IMR-90 (cell line): ENCODE data around the gene AKAP12. TPM values are rescaled to one million over a fixed set of nuclear protein-coding genes. Genes with fewer than 3 reads are reported as not detected.
"Not testable (repeated sequence)": the region's sequence is repeated elsewhere in the genome, so short reads cannot be mapped to it uniquely, and the experiment has no call there.

Experiments
- ATAC-seq: fragments of 200-7000 bp; cut with Tn5 transposase; 2 replicates; pipeline ENCODE4 v1.9.1; 2020; ENCODE audit warnings: low read depth, mild to moderate bottlenecking, moderate library complexity
- BruUV-seq: library from RNA; stranded (reverse); fragments of 400-500 nt; replicated peaks from 2 replicates; lab custom pipeline; 2021; lab: Mats Ljungman, UMichigan
- CTCF ChIA-PET: fragments of 300-600 bp; formaldehyde crosslinking; extraction: SDS; loops from one replicate; lab custom pipeline; 2021; ENCODE audit warnings: antibody characterized with exemption; lab: Yijun Ruan, JAX
- POLR2A ChIA-PET: fragments of 300-600 bp; sonication (Branson Sonifier 250); formaldehyde crosslinking; loops from one replicate; lab custom pipeline; 2022; ENCODE audit warnings: antibody characterized with exemption; ENCODE audit not compliant: unreplicated experiment; lab: Charles Lee
- DNase-seq: peaks from one replicate; pipeline ENCODE4 v3.0.0; 2013
- H2AFZ ChIP-seq: replicated peaks from 2 replicates; pipeline ENCODE3; 2013; ENCODE audit warnings: low read length, mild to moderate bottlenecking; ENCODE audit not compliant: poor library complexity
- H2AK5ac ChIP-seq: 2 replicates; pipeline ENCODE4 v1.6.1; 2013; ENCODE audit warnings: low read depth, low read length, inconsistent platforms
- H2AK9ac ChIP-seq: replicated peaks from 2 replicates; pipeline ENCODE3; 2013; ENCODE audit warnings: mild to moderate bottlenecking, low read depth, low read length, moderate library complexity; ENCODE audit not compliant: poor library complexity
- H2BK120ac ChIP-seq: 2 replicates; pipeline ENCODE4 v1.6.1; 2013; ENCODE audit warnings: low read depth, low read length, inconsistent platforms
- H2BK15ac ChIP-seq: 3 replicates; pipeline ENCODE4 v1.6.1; 2013; ENCODE audit warnings: low read depth, low read length, inconsistent platforms
- H2BK20ac ChIP-seq: 2 replicates; pipeline ENCODE4 v1.6.1; 2013; ENCODE audit warnings: low read depth, mild to moderate bottlenecking, inconsistent platforms, low read length, moderate library complexity
- H2BK5ac ChIP-seq: 2 replicates; pipeline ENCODE4 v1.6.1; 2013; ENCODE audit warnings: mild to moderate bottlenecking, low read depth, low read length, inconsistent platforms; ENCODE audit not compliant: poor library complexity, severe bottlenecking
- H3K14ac ChIP-seq: replicated peaks from 2 replicates; pipeline ENCODE4 v1.6.1; 2013; ENCODE audit warnings: low read depth, low read length, inconsistent platforms
- H3K18ac ChIP-seq: 2 replicates; pipeline ENCODE4 v1.6.1; 2013; ENCODE audit warnings: low read depth, low read length, control low read depth
- H3K23ac ChIP-seq: 2 replicates; pipeline ENCODE4 v1.6.1; 2013; ENCODE audit warnings: low read depth, low read length, inconsistent platforms
- H3K27ac ChIP-seq: 2 replicates; pipeline ENCODE4 v1.5.1; 2013; ENCODE audit warnings: mild to moderate bottlenecking, control low read depth, low read length; ENCODE audit not compliant: insufficient read depth
- H3K27me3 ChIP-seq: 2 replicates; pipeline ENCODE4 v1.6.1; 2013; ENCODE audit warnings: low read length; ENCODE audit not compliant: control insufficient read depth, insufficient read depth
- H3K36me3 ChIP-seq: 2 replicates; pipeline ENCODE4 v1.6.1; 2013; ENCODE audit warnings: low read length, mixed read lengths; ENCODE audit not compliant: control insufficient read depth, insufficient read depth
- H3K4ac ChIP-seq: 2 replicates; pipeline ENCODE4 v1.6.1; 2013; ENCODE audit warnings: low read depth, low read length, inconsistent platforms
- H3K4me1 ChIP-seq: 2 replicates; pipeline ENCODE4 v1.6.1; 2013; ENCODE audit warnings: low read length, mixed read lengths; ENCODE audit not compliant: control insufficient read depth, insufficient read depth
- H3K4me2 ChIP-seq: 2 replicates; pipeline ENCODE4 v1.6.1; 2013; ENCODE audit warnings: low read depth, mild to moderate bottlenecking, control low read depth, low read length, moderate library complexity
- H3K4me3 ChIP-seq: 2 replicates; pipeline ENCODE4 v1.5.1; 2013; ENCODE audit warnings: low read depth, mild to moderate bottlenecking, control low read depth, low read length, moderate library complexity; ENCODE audit not compliant: insufficient read depth
- H3K56ac ChIP-seq: 2 replicates; pipeline ENCODE4 v1.6.1; 2013; ENCODE audit warnings: low read length, inconsistent platforms; ENCODE audit not compliant: insufficient read depth; ENCODE audit errors: extremely low read depth
- H3K79me1 ChIP-seq, 2 experiments: 2 replicates each; pipeline ENCODE4 v1.6.1; 2013; ENCODE audit warnings: low read length in 2 of 2, inconsistent platforms in 1 of 2, low read depth in 1 of 2
- H3K9ac ChIP-seq: 2 replicates; pipeline ENCODE4 v1.6.1; 2013; ENCODE audit warnings: low read depth, low read length, control low read depth
- H3K9me1 ChIP-seq: 2 replicates; pipeline ENCODE4 v1.6.1; 2013; ENCODE audit warnings: low read length, inconsistent platforms; ENCODE audit not compliant: insufficient read depth
- H3K9me3 ChIP-seq: 2 replicates; pipeline ENCODE4 v1.6.1; 2013; ENCODE audit warnings: low read length; ENCODE audit not compliant: control insufficient read depth, insufficient read depth
- H4K20me1 ChIP-seq: 2 replicates; pipeline ENCODE4 v1.6.1; 2013; ENCODE audit warnings: low read length, inconsistent platforms; ENCODE audit not compliant: insufficient read depth
- H4K5ac ChIP-seq: 2 replicates; pipeline ENCODE4 v1.6.1; 2013; ENCODE audit warnings: mild to moderate bottlenecking, low read depth, low read length, control low read depth
- H4K8ac ChIP-seq, 2 experiments: 2 replicates each; pipeline ENCODE4 v1.6.1; 2013; ENCODE audit warnings: low read depth in 2 of 2, low read length in 2 of 2, control low read depth in 1 of 2, inconsistent platforms in 1 of 2
- H4K91ac ChIP-seq: 2 replicates; pipeline ENCODE4 v1.6.1; 2013; ENCODE audit warnings: low read depth, low read length, inconsistent platforms; ENCODE audit not compliant: insufficient read depth
- NFE2L2 ChIP-seq: fragments of 150-350 bp; IDR thresholded peaks from 2 replicates; pipeline ENCODE4 v1.6.1; 2016; ENCODE audit warnings: low read depth, mild to moderate bottlenecking, low read length
- WGBS, 2 experiments: methylation state at CpG; one replicate each; pipeline versions ENCODE4 v1.1.5 to v1.1.7; 2013; ENCODE audit warnings: missing lambda C conversion rate in 2 of 2; ENCODE audit not compliant: insufficient read length in 1 of 2; ENCODE audit errors: extremely low coverage in 2 of 2; 5-methylcytosine and 5-hydroxymethylcytosine counted together
- dilution Hi-C: fragments of 300-500 bp; cut with HindIII; formaldehyde crosslinking; loops from one replicate; pipeline ENCODE4 v1.14.3; 2018; ENCODE audit warnings: low sequenced_read_pairs; ENCODE audit not compliant: unreplicated experiment
- in situ Hi-C: fragments of 300-500 bp; cut with MboI; formaldehyde crosslinking; loops from 3 replicates; pipeline ENCODE4 v1.14.3; 2019; ENCODE audit warnings: low sequenced_read_pairs, inconsistent platforms, mixed read lengths
- intact Hi-C: fragments of 100-400 bp; cut with micrococcal nuclease; formaldehyde crosslinking; loops from 2 replicates; pipeline ENCODE4 v1.10.0; 2022
- polyA plus RNA-seq, 3 experiments: library from polyadenylated mRNA; depleted of rRNA; stranded (reverse); fragments of >200 nt; gene quantifications; 2 replicates each; pipeline ENCODE4 v1.2.3, GENCODE V29; 2012; ENCODE audit warnings: low replicate concordance in 1 of 3
- total RNA-seq: library from RNA; depleted of rRNA; stranded (reverse); fragments of >200 nt; gene quantifications from 2 replicates; pipeline ENCODE4 v1.2.3, GENCODE V29; 2012

Gene AKAP12
- total and polyA plus RNA-seq, 2 of the 4 experiments (the other 2 are of a cell fraction) = 56.0 to 118 TPM

- POLR2A ChIA-PET, H4K91ac ChIP-seq, H3K27ac ChIP-seq, H2BK120ac ChIP-seq, H3K23ac ChIP-seq, H4K20me1 ChIP-seq, H4K5ac ChIP-seq, H3K4me3 ChIP-seq, H2BK15ac ChIP-seq, DNase-seq, H3K9me3 ChIP-seq, ATAC-seq, H3K4me1 ChIP-seq, H2AK5ac ChIP-seq, in situ Hi-C loops, H2AFZ ChIP-seq, H4K8ac ChIP-seq, H3K27me3 ChIP-seq, BruUV-seq, H3K4ac ChIP-seq, H3K14ac ChIP-seq, H2AK9ac ChIP-seq, H3K79me1 ChIP-seq, H2BK20ac ChIP-seq, dilution Hi-C loops, H3K56ac ChIP-seq, intact Hi-C loops, H3K9ac ChIP-seq, H3K9me1 ChIP-seq, H2BK5ac ChIP-seq, H3K18ac ChIP-seq: not testable (repeated sequence)
- 96% methylated on average over 4 of the region's 6 CpGs; no CpG with 5 or more reads in 1 of the 2 experiments for WGBS, 2 experiments
- peaks cover 29% of the 10 kb centered on the region for H3K36me3 ChIP-seq
- H3K4me2 ChIP-seq = peak overlapping the region; percentile 63; the same call in 1 of the 2 replicates
- peak; percentile 78 for TF ChIP-seq NFE2L2
- CTCF ChIA-PET = interaction anchor here (0.7 to 1.5 kb wide), 4 partner anchors 33 to 180 kb away, joined by 3 to 5 read pairs (median 4); no protein-coding TSS in a partner anchor
Measured at GRCh38 chr6:151356983-151357382, 117.2 kb downstream of the AKAP12 start.
